Loucy (cell line): ENCODE data around the gene CCDC85C.

Experiments
- H2AFZ ChIP-seq: fragments of 200-600 bp; sonication (generic); 2 replicates; pipeline ENCODE4 v1.6.0; 2016; ENCODE audit warnings: antibody characterized with exemption, mild to moderate bottlenecking, low read length, moderate library complexity
- H3F3A ChIP-seq: fragments of 200-600 bp; 2 replicates; pipeline ENCODE4 v1.6.0; 2016; ENCODE audit warnings: antibody characterized with exemption, low read depth, mild to moderate bottlenecking
- H3K27me3 ChIP-seq: fragments of 200-600 bp; sonication (generic); 2 replicates; pipeline ENCODE4 v1.6.1; 2014; ENCODE audit warnings: low read length, mild to moderate bottlenecking; ENCODE audit not compliant: insufficient read depth, poor library complexity, severe bottlenecking
- H3K36me3 ChIP-seq: fragments of 200-600 bp; sonication (generic); 2 replicates; pipeline ENCODE4 v1.6.1; 2016; ENCODE audit warnings: low read length; ENCODE audit not compliant: insufficient read depth
- H3K4me1 ChIP-seq: fragments of 200-600 bp; sonication (generic); 2 replicates; pipeline ENCODE4 v1.5.1; 2014; ENCODE audit warnings: low read length, mild to moderate bottlenecking; ENCODE audit not compliant: insufficient read depth, poor library complexity, severe bottlenecking
- H3K4me2 ChIP-seq: fragments of 200-600 bp; sonication (generic); 2 replicates; pipeline ENCODE4 v1.6.0; 2014; ENCODE audit warnings: antibody characterized with exemption, low read length, low read depth, mild to moderate bottlenecking; ENCODE audit not compliant: poor library complexity, severe bottlenecking
- H3K4me3 ChIP-seq: fragments of 200-600 bp; sonication (generic); 2 replicates; pipeline ENCODE4 v1.5.1; 2014; ENCODE audit warnings: low read length, mild to moderate bottlenecking, mixed read lengths; ENCODE audit not compliant: poor library complexity, severe bottlenecking
- H3K79me2 ChIP-seq: fragments of 200-600 bp; sonication (generic); 2 replicates; pipeline ENCODE4 v1.6.1; 2014; ENCODE audit warnings: low read length; ENCODE audit not compliant: insufficient read depth
- H3K9ac ChIP-seq: fragments of 200-600 bp; sonication (generic); 2 replicates; pipeline ENCODE4 v1.6.0; 2014; ENCODE audit warnings: mild to moderate bottlenecking, low read depth, low read length, moderate library complexity; ENCODE audit not compliant: poor library complexity, severe bottlenecking
- H3K9me2 ChIP-seq: fragments of 200-600 bp; sonication (generic); replicated peaks from 2 replicates; pipeline ENCODE4 v1.6.1; 2016; ENCODE audit warnings: low read depth, low read length, mixed read lengths
- H3K9me3 ChIP-seq: fragments of 200-600 bp; sonication (generic); 2 replicates; pipeline ENCODE4 v1.6.1; 2014; ENCODE audit warnings: mild to moderate bottlenecking, antibody characterized with exemption, low read length, low read depth; ENCODE audit not compliant: insufficient read depth
- H4K20me1 ChIP-seq: fragments of 200-600 bp; sonication (generic); 2 replicates; pipeline ENCODE4 v1.6.0; 2014; ENCODE audit warnings: antibody characterized with exemption, low read length, mild to moderate bottlenecking; ENCODE audit not compliant: insufficient read depth, poor library complexity, severe bottlenecking
- EZH2phosphoT487 ChIP-seq: fragments of 200-600 bp; IDR thresholded peaks from 2 replicates; pipeline ENCODE4 v1.6.1; 2018; ENCODE audit warnings: antibody characterized with exemption, mild to moderate bottlenecking, moderate library complexity, borderline replicate concordance
- TF ChIP-seq, protein P1 (sequence below): fragments of 200-600 bp; sonication (generic); conservative IDR thresholded peaks from 2 replicates; pipeline ENCODE4 v1.5.1; 2014; ENCODE audit warnings: mild to moderate bottlenecking, antibody characterized with exemption, low read length

The CCDC85C gene

DNA sequence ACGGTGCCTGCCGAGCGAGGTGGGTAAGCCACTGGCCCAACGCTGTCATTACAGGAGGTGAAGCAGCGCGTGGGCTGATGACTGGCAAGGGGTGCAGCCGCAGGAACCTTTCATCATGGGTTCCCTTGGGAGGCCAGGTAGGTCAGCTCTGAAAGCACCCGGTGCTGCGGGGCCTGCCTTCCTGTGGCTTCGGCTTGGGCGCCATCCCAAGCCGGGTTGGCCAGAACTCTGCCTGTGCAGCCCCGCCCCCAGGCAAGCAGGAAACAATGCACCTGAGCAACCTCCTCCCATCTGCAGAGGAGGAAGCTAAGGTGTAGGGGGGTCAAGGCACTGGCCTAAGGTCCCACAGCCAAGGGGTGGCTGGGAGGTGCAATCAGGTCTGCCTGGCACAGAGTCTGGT lies 21.0 kb upstream of the CCDC85C start:
- Histone ChIP-seq H3K27me3 (no peaks in the 10 kb centered on the region), H3K36me3 (no peaks in the 10 kb centered on the region), H3K9me2 (no peaks in the 10 kb centered on the region), H3K4me1 (no peaks in the 10 kb centered on the region), H3K9ac (no peak overlapping the region), H4K20me1 (no peaks in the 10 kb centered on the region), H2AFZ (no peak overlapping the region), H3F3A (no peaks in the 10 kb centered on the region), H3K9me3 (no peaks in the 10 kb centered on the region), H3K4me3 (no peak overlapping the region), H3K79me2 (no peaks in the 10 kb centered on the region), H3K4me2 (no peak overlapping the region)
- TF ChIP-seq EZH2phosphoT487: no peak

DNA sequence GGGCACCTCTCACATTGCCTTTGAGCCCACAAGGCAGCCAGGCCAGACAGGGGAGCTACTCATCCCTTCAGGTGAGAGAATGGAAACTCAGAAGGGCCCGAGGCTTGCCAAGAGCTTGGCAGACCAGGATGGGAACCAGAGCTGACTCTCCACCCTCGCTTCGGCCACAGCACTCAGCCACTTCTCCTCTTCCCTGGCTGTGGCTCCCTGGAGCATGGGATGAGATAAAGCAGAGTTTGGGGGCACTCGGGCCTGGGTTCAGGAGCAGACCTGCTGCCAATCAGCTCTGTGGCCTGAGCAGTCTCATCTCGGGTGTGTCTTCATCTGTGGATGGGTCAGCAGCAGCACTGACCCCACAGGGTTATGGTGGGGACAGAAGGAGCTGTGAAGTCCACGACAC lies 20.0 kb upstream of the CCDC85C start:
- Histone ChIP-seq H2AFZ (no peak overlapping the region), H3K9me2 (no peaks in the 10 kb centered on the region), H3K4me3 (no peak overlapping the region), H3K4me2 (no peak overlapping the region), H4K20me1 (no peaks in the 10 kb centered on the region), H3K27me3 (no peaks in the 10 kb centered on the region), H3K4me1 (no peaks in the 10 kb centered on the region), H3K36me3 (no peaks in the 10 kb centered on the region), H3K79me2 (no peaks in the 10 kb centered on the region), H3F3A (no peaks in the 10 kb centered on the region), H3K9ac (no peak overlapping the region), H3K9me3 (no peaks in the 10 kb centered on the region)
- TF ChIP-seq EZH2phosphoT487: no peak
- TF ChIP-seq, protein P1, sequence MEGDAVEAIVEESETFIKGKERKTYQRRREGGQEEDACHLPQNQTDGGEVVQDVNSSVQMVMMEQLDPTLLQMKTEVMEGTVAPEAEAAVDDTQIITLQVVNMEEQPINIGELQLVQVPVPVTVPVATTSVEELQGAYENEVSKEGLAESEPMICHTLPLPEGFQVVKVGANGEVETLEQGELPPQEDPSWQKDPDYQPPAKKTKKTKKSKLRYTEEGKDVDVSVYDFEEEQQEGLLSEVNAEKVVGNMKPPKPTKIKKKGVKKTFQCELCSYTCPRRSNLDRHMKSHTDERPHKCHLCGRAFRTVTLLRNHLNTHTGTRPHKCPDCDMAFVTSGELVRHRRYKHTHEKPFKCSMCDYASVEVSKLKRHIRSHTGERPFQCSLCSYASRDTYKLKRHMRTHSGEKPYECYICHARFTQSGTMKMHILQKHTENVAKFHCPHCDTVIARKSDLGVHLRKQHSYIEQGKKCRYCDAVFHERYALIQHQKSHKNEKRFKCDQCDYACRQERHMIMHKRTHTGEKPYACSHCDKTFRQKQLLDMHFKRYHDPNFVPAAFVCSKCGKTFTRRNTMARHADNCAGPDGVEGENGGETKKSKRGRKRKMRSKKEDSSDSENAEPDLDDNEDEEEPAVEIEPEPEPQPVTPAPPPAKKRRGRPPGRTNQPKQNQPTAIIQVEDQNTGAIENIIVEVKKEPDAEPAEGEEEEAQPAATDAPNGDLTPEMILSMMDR: no peak

DNA sequence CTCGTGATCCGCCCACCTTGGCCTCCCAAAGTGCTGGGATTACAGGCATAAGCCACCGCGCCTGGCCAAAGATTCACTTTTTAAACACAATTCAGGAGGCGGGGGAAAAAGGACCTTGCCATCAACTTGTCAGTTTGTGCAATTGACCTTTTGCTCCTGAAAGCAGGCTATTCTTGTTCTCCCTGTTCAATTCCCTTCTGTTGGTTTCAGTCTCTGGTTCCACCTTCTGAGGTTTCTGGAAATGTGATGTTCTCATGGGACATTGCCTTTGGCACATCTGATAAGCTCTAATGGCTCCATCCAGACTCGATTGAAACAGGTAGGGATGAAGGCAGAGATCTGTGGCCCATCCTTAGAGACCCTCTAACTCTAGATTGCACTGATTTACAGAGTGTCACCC lies 17.9 kb upstream of the CCDC85C start:
- Histone ChIP-seq H3K36me3 (no peaks in the 10 kb centered on the region), H3K27me3 (no peaks in the 10 kb centered on the region), H3K9me3 (no peaks in the 10 kb centered on the region), H3K9ac (no peak overlapping the region), H3K79me2 (no peaks in the 10 kb centered on the region), H4K20me1 (no peaks in the 10 kb centered on the region), H3F3A (no peaks in the 10 kb centered on the region), H3K9me2 (no peaks in the 10 kb centered on the region), H3K4me3 (no peak overlapping the region), H2AFZ (no peak overlapping the region), H3K4me1 (no peaks in the 10 kb centered on the region), H3K4me2 (no peak overlapping the region)
- TF ChIP-seq EZH2phosphoT487: no peak
- TF ChIP-seq, protein P1: no peak
